ENCODE results near the gene PDE1A. TPM values are rescaled to one million over a fixed set of nuclear protein-coding genes. Genes with fewer than 3 reads are reported as not detected.

PDE1A gene
- total RNA-seq, 1 donor from 2014 or later: 1.1 TPM

- H3K9me3 Mint-ChIP-seq (ENCODE audit: low read depth): peaks cover 3% of the 10 kb centered on the region
- H3K4me1 Mint-ChIP-seq (ENCODE audit: low read depth): peaks cover 68% of the 10 kb centered on the region
- H3K36me3 Mint-ChIP-seq (ENCODE audit: low read depth): no peaks in the 10 kb centered on the region
- H3K4me3 Mint-ChIP-seq (ENCODE audit: unreplicated experiment): no peak overlapping the region
- TF ChIP-seq, protein P1, sequence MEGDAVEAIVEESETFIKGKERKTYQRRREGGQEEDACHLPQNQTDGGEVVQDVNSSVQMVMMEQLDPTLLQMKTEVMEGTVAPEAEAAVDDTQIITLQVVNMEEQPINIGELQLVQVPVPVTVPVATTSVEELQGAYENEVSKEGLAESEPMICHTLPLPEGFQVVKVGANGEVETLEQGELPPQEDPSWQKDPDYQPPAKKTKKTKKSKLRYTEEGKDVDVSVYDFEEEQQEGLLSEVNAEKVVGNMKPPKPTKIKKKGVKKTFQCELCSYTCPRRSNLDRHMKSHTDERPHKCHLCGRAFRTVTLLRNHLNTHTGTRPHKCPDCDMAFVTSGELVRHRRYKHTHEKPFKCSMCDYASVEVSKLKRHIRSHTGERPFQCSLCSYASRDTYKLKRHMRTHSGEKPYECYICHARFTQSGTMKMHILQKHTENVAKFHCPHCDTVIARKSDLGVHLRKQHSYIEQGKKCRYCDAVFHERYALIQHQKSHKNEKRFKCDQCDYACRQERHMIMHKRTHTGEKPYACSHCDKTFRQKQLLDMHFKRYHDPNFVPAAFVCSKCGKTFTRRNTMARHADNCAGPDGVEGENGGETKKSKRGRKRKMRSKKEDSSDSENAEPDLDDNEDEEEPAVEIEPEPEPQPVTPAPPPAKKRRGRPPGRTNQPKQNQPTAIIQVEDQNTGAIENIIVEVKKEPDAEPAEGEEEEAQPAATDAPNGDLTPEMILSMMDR (IDR thresholded peaks at IDR 0.05): no peak
- no peak for DNase-seq (ENCODE audit: low spot score)
- H3K27ac Mint-ChIP-seq (ENCODE audit: unreplicated experiment): peak overlapping the region; percentile 77
- no peaks in the 10 kb centered on the region for H3K27me3 Mint-ChIP-seq (ENCODE audit: low read depth)
Observed at GRCh38 chr2:182448371-182448770, 21.5 kb upstream of the PDE1A start.

- Mint-ChIP-seq H3K27ac (ENCODE audit: unreplicated experiment) (peak overlapping the region; percentile 77), H3K4me1 (ENCODE audit: low read depth) (peaks cover 68% of the 10 kb centered on the region), H3K27me3 (ENCODE audit: low read depth) (no peaks in the 10 kb centered on the region), H3K4me3 (ENCODE audit: unreplicated experiment) (no peak overlapping the region), H3K9me3 (ENCODE audit: low read depth) (peaks cover 3% of the 10 kb centered on the region), H3K36me3 (ENCODE audit: low read depth) (no peaks in the 10 kb centered on the region)
- no peak for DNase-seq (ENCODE audit: low spot score)
- TF ChIP-seq, protein P1 (IDR thresholded peaks at IDR 0.05): no peak
Observed at GRCh38 chr2:182447863-182448262, 21.0 kb upstream of the PDE1A start.

- H3K4me1 Mint-ChIP-seq (ENCODE audit: low read depth): peaks cover 68% of the 10 kb centered on the region
- peaks cover 3% of the 10 kb centered on the region for H3K9me3 Mint-ChIP-seq (ENCODE audit: low read depth)
- no peak for DNase-seq (ENCODE audit: low spot score)
- no peaks in the 10 kb centered on the region for H3K27me3 Mint-ChIP-seq (ENCODE audit: low read depth)
- no peaks in the 10 kb centered on the region for H3K36me3 Mint-ChIP-seq (ENCODE audit: low read depth)
- no peak overlapping the region for H3K4me3 Mint-ChIP-seq (ENCODE audit: unreplicated experiment)
- peak overlapping the region; percentile 67 for H3K27ac Mint-ChIP-seq (ENCODE audit: unreplicated experiment)
- TF ChIP-seq, protein P1 (IDR thresholded peaks at IDR 0.05): no peak
Observed at GRCh38 chr2:182447163-182447562, 20.3 kb upstream of the PDE1A start.

DNA sequence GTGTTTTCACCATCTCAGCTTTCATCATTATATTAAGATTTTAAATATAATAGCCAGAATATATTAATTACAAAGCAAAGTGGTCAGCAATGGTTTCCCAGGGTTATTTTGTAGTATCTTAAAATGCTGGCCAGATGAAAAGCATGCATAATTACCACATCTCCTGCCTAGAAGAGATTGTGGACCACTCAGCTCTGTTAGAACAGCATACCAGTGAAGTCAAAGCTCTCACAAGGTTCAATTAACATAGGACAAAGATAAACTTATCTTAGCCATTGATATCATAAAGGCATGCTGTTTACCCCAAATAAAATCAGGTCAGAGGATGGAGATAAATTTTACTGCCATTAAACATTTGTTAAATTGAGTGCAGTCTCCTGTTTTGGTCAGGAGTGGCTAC, 19.3 kb upstream of the PDE1A start:
- H3K36me3 Mint-ChIP-seq (ENCODE audit: low read depth): no peaks in the 10 kb centered on the region
- peaks cover 3% of the 10 kb centered on the region for H3K9me3 Mint-ChIP-seq (ENCODE audit: low read depth)
- TF ChIP-seq, protein P1 (IDR thresholded peaks at IDR 0.05): no peak
- H3K27me3 Mint-ChIP-seq (ENCODE audit: low read depth): no peaks in the 10 kb centered on the region
- no peak overlapping the region for H3K27ac Mint-ChIP-seq (ENCODE audit: unreplicated experiment)
- no peak overlapping the region for H3K4me3 Mint-ChIP-seq (ENCODE audit: unreplicated experiment)
- peaks cover 65% of the 10 kb centered on the region for H3K4me1 Mint-ChIP-seq (ENCODE audit: low read depth)
- DNase-seq (ENCODE audit: low spot score): no peak

- Mint-ChIP-seq H3K36me3 (ENCODE audit: low read depth) (no peaks in the 10 kb centered on the region), H3K9me3 (ENCODE audit: low read depth) (peaks cover 3% of the 10 kb centered on the region), H3K4me1 (ENCODE audit: low read depth) (peaks cover 65% of the 10 kb centered on the region)
Observed at GRCh38 chr2:182445391-182445965, 18.6 kb upstream of the PDE1A start.

More at GRCh38 chr2:182445391-182445965, 18.6 kb upstream of the PDE1A start:
- no peaks in the 10 kb centered on the region for H3K27me3 Mint-ChIP-seq (ENCODE audit: low read depth)
- peak overlapping the region; percentile 80 for H3K27ac Mint-ChIP-seq (ENCODE audit: unreplicated experiment)
- no peak for DNase-seq (ENCODE audit: low spot score)
- TF ChIP-seq, protein P1 (IDR thresholded peaks at IDR 0.05): no peak
- H3K4me3 Mint-ChIP-seq (ENCODE audit: unreplicated experiment): no peak overlapping the region

Measured in chondrocyte (in vitro differentiated cells).